Smooth muscle cell (in vitro differentiated cells): ENCODE data around the gene PEPD. TPM values are rescaled to one million over a fixed set of nuclear protein-coding genes. Genes with fewer than 3 reads are reported as not detected.

Experiments used
- DNase-seq: peaks from one replicate; lab custom pipeline; 2025; ENCODE audit not compliant: unreplicated experiment; lab: John Stamatoyannopoulos, UW
- H2AFZ ChIP-seq: fragments of 200-600 bp; sonication (generic); 2 replicates; pipeline ENCODE4 v1.6.0; 2016; ENCODE audit warnings: antibody characterized with exemption, low read depth, mild to moderate bottlenecking
- H3F3A ChIP-seq: fragments of 200-600 bp; sonication (generic); 2 replicates; pipeline ENCODE4 v1.6.0; 2017; ENCODE audit warnings: antibody characterized with exemption, low read depth
- H3K27ac ChIP-seq: fragments of 200-600 bp; sonication (generic); 2 replicates; pipeline ENCODE4 v1.5.1; 2016; ENCODE audit warnings: low read depth, mild to moderate bottlenecking
- H3K27me3 ChIP-seq: fragments of 200-600 bp; sonication (generic); 2 replicates; pipeline ENCODE4 v1.6.1; 2016; ENCODE audit warnings: low read depth, mild to moderate bottlenecking
- H3K36me3 ChIP-seq: fragments of 200-600 bp; sonication (generic); 2 replicates; pipeline ENCODE4 v1.5.1; 2016; ENCODE audit warnings: low read depth
- H3K4me1 ChIP-seq: fragments of 200-600 bp; sonication (generic); 2 replicates; pipeline ENCODE4 v1.5.1; 2016; ENCODE audit warnings: low read depth
- H3K4me2 ChIP-seq: fragments of 200-600 bp; sonication (generic); 2 replicates; pipeline ENCODE4 v1.6.0; 2016; ENCODE audit warnings: mild to moderate bottlenecking
- H3K4me3 ChIP-seq: fragments of 200-600 bp; sonication (generic); 2 replicates; pipeline ENCODE4 v1.5.1; 2016; ENCODE audit warnings: mild to moderate bottlenecking
- H3K79me2 ChIP-seq: fragments of 200-600 bp; sonication (generic); 2 replicates; pipeline ENCODE4 v1.6.0; 2016; ENCODE audit warnings: low read depth, mild to moderate bottlenecking
- H3K9ac ChIP-seq: fragments of 200-600 bp; sonication (generic); 2 replicates; pipeline ENCODE4 v1.6.0; 2016; ENCODE audit warnings: low read depth
- H3K9me3 ChIP-seq: fragments of 200-600 bp; sonication (generic); replicated peaks from 2 replicates; pipeline ENCODE4 v1.5.1; 2016; ENCODE audit warnings: low read depth
- H4K20me1 ChIP-seq: fragments of 200-600 bp; sonication (generic); 2 replicates; pipeline ENCODE4 v1.6.0; 2016; ENCODE audit warnings: low read depth
- WGBS: methylation state at CpG from one replicate; pipeline ENCODE4 v1.1.7; 2016; ENCODE audit warnings: low lambda C conversion rate; 5-methylcytosine and 5-hydroxymethylcytosine counted together
- polyA plus RNA-seq: library from polyadenylated mRNA; unstranded; fragments of >200 nt; fragmentation: Nextera tagmentation; extraction: Ambion mirVana; gene quantifications from 2 replicates; pipeline ENCODE4 v1.2.1, GENCODE V29; 2016
- total RNA-seq: library from RNA; depleted of rRNA; stranded (reverse); fragments of >200 nt; gene quantifications from 2 replicates; pipeline ENCODE4 v1.2.3, GENCODE V29; 2014
- TF ChIP-seq, protein P1 (sequence below): fragments of 200-600 bp; sonication (generic); IDR thresholded peaks from 2 replicates; pipeline ENCODE4 v1.5.1; 2017; ENCODE audit warnings: borderline replicate concordance, mild to moderate bottlenecking, antibody characterized with exemption; ENCODE audit not compliant: insufficient read depth, poor library complexity, severe bottlenecking

PEPD gene
- total and polyA plus RNA-seq, 2 experiments from 2014 or later = 57.2 to 70.4 TPM

DNA sequence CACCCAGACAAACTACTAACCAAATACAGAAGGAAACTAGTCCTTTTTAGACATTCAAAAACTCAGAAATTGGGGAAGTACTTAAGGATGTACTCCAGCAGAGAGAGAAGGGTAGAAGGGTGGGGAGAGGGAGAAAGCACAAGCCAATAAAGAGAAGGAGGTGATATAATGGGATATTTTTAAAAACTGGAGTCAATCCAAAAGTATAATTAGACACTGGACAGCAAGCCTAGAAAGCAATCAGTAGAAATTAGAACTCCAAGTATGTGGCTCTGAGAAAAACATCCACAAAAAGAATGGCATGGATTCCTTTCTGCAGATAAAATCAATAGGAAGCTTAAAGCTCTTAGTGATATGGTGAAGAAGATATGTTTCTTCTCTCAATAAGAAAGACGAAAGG, 55.8 kb downstream of the PEPD start:
- TF ChIP-seq, protein P1, sequence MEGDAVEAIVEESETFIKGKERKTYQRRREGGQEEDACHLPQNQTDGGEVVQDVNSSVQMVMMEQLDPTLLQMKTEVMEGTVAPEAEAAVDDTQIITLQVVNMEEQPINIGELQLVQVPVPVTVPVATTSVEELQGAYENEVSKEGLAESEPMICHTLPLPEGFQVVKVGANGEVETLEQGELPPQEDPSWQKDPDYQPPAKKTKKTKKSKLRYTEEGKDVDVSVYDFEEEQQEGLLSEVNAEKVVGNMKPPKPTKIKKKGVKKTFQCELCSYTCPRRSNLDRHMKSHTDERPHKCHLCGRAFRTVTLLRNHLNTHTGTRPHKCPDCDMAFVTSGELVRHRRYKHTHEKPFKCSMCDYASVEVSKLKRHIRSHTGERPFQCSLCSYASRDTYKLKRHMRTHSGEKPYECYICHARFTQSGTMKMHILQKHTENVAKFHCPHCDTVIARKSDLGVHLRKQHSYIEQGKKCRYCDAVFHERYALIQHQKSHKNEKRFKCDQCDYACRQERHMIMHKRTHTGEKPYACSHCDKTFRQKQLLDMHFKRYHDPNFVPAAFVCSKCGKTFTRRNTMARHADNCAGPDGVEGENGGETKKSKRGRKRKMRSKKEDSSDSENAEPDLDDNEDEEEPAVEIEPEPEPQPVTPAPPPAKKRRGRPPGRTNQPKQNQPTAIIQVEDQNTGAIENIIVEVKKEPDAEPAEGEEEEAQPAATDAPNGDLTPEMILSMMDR = no peak
- no peak overlapping the region for H3K9ac ChIP-seq
- no peaks in the 10 kb centered on the region for H3K9me3 ChIP-seq
- WGBS = 86% methylated on average over 1 of the region's 1 CpG
- H3K4me3 ChIP-seq = no peak overlapping the region
- H3K4me1 ChIP-seq = no peaks in the 10 kb centered on the region
- DNase-seq = no peak
- H3K4me2 ChIP-seq = no peak overlapping the region
- no peaks in the 10 kb centered on the region for H3K27me3 ChIP-seq
- peaks cover 5% of the 10 kb centered on the region for H4K20me1 ChIP-seq
- no peaks in the 10 kb centered on the region for H3K79me2 ChIP-seq
- no peaks in the 10 kb centered on the region for H3F3A ChIP-seq
- no peak overlapping the region for H2AFZ ChIP-seq
- no peaks in the 10 kb centered on the region for H3K36me3 ChIP-seq
- H3K27ac ChIP-seq = no peak overlapping the region

DNA sequence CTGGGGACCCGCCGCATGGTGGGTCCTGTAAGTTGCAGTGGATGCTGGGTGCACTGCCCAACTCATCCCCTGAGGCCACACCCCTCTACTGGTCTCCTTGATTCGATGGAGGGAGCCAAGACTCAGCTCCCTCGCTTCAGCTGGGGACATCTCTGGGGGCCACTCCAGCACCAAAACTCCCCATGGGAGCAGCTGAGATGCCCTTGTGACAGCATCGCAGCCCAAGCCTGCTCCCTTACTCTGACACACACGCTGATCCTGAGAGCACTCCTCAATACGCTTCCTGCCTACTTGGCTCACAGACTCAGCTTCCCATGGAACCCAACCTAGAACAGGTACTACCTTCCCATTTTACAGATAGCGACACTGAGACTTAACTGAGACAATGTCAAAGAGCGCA, 56.2 kb downstream of the PEPD start:
- Histone ChIP-seq H3K4me2 (no peak overlapping the region), H3K36me3 (no peaks in the 10 kb centered on the region), H3K4me1 (no peaks in the 10 kb centered on the region), H3K79me2 (no peaks in the 10 kb centered on the region), H3K9ac (no peak overlapping the region), H3K27ac (no peak overlapping the region), H4K20me1 (peaks cover 1% of the 10 kb centered on the region), H3F3A (no peaks in the 10 kb centered on the region), H3K9me3 (no peaks in the 10 kb centered on the region), H3K27me3 (no peaks in the 10 kb centered on the region), H3K4me3 (no peak overlapping the region), H2AFZ (no peak overlapping the region)
- no peak for DNase-seq
- TF ChIP-seq, protein P1 = no peak
- 95% methylated on average over 9 of the region's 9 CpGs for WGBS

DNA sequence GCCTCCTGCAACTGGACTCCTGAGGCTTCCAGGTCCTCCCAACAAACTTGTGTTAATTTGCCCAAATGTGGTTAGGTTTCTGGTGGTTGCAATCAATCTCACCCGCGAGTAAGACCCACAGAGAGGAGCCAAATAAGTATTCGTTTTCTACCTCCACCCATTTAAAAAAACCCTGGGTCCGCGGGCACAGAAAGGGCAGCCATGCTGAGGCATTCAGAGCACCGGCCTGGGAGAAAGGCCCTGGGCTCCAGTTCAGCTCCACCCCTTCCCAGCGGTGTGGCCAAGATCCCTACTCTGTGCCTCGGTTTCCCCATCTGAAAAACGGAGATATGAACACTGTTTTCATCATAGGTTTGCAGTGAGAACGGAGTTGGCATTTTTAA, 56.9 kb downstream of the PEPD start:
- H3F3A ChIP-seq = no peaks in the 10 kb centered on the region
- H3K9me3 ChIP-seq = no peaks in the 10 kb centered on the region
- H3K27ac ChIP-seq = no peak overlapping the region
- H3K36me3 ChIP-seq = no peaks in the 10 kb centered on the region
- no peak overlapping the region for H3K4me3 ChIP-seq
- TF ChIP-seq, protein P1 = no peak
- H3K79me2 ChIP-seq = no peaks in the 10 kb centered on the region
- no peaks in the 10 kb centered on the region for H3K27me3 ChIP-seq
- no peak overlapping the region for H3K9ac ChIP-seq
- H2AFZ ChIP-seq = no peak overlapping the region
- WGBS = 95% methylated on average over 10 of the region's 10 CpGs
- H3K4me1 ChIP-seq = no peaks in the 10 kb centered on the region
- no peak for DNase-seq
- H4K20me1 ChIP-seq = no peaks in the 10 kb centered on the region
- H3K4me2 ChIP-seq = no peak overlapping the region

DNA sequence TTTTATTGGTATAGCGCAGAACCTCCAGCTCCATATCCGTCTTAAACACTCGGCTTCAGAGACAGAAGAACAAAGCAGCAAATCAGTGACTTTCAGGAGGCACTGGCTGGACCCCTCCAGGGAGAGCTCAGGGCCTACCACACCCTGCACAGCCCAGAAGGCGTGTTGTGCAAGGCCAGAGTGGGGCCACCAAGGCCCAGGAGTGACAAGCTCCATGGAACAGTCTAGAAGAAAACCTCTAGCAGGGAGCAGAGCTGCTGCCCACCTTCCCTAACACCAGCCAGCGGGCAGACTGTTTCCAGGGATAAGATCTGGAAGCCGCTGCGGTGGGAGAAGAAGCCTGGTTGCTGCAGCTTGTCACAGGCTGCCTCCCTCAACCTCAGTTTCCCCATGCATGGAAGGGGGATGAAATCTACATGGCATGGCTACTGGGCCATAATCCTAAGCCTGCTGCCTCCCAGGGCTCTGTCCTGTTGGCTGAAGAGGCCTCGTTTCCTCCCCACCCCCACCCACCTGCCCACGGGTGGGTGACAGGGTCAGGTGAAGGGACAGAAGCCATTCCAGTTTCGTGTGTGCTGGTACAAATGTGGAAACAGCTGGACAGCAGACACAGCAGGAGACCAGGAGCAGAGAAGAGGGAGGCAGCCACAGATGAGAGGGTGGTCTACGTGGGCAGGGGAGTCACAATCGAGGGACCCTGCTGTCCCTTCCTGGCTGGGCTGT, 57.4 kb downstream of the PEPD start:
- no peaks in the 10 kb centered on the region for H3K4me1 ChIP-seq
- WGBS = 89% methylated on average over 12 of the region's 12 CpGs
- no peak overlapping the region for H3K4me3 ChIP-seq
- no peaks in the 10 kb centered on the region for H3F3A ChIP-seq
- no peak for DNase-seq
- no peaks in the 10 kb centered on the region for H3K36me3 ChIP-seq
- H2AFZ ChIP-seq = no peak overlapping the region
- no peak overlapping the region for H3K9ac ChIP-seq
- no peaks in the 10 kb centered on the region for H3K27me3 ChIP-seq
- H4K20me1 ChIP-seq = no peaks in the 10 kb centered on the region
- no peak overlapping the region for H3K27ac ChIP-seq
- H3K9me3 ChIP-seq = no peaks in the 10 kb centered on the region
- no peaks in the 10 kb centered on the region for H3K79me2 ChIP-seq
- TF ChIP-seq, protein P1 = no peak
- no peak overlapping the region for H3K4me2 ChIP-seq
